ENCODE measurements around the gene GIPC1. TPM values are rescaled to one million over a fixed set of nuclear protein-coding genes. Genes with fewer than 3 reads are reported as not detected.
A peak's percentile ranks its signal among the peaks of the same experiment; 100 is the strongest.

Gene GIPC1
- total and polyA plus RNA-seq, 9 of the 15 experiments (the other 6 are each of a cell fraction or from before 2014, with no cell fraction given), result 0.49 to 54.7 (median 24.8) TPM

DNA sequence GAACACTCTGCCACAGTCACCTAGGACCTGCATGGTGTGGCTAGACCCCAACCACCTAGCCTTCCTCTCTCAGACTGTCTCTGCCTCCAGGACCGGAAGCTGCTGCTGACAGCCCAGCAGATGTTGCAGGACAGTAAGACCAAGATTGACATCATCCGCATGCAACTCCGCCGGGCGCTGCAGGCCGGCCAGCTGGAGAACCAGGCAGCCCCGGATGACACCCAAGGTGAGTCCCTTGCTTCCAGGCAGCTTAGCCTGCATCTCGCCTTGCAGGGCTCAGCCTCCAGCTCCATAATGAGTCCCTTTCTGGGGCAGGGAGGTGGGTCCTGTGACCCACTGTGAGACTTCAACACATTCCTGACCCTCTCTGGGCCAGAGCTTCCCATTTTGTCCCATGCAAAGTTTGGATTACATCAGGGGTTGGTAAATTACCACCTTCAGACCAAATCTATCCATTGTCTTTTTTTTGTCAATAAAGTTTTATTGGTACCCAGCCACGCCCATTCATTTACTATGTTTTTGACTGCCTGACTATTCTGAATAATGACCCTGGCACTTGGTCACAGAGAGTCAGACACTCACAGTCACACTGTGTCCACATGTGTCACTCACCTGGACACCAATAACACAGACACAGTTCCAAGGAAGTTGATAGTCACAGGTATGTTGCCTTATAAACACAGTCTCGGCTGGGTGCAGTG is 49.4 kb downstream of the GIPC1 start:
- no peak overlapping the region for H3K4me3 ChIP-seq
- no peak for DNase-seq (ENCODE audit: extremely low read depth in 1 of 4, low spot score in 3 of 4)
- no peak overlapping the region for H3K4me2 ChIP-seq (ENCODE audit: insufficient read depth, low read length)
- peaks cover 85% of the 10 kb centered on the region for H3K36me3 ChIP-seq (ENCODE audit: control insufficient read depth, insufficient read depth, low read length)
- WGBS (ENCODE audit: insufficient coverage, low coverage, missing lambda C conversion rate), result 93% methylated on average over 10 of the region's 10 CpGs
- no peak overlapping the region for H2AFZ ChIP-seq (ENCODE audit: low read depth, low read length)
- H3K9me3 ChIP-seq (replicated peaks; ENCODE audit: control insufficient read depth, insufficient read depth, low read depth, low read length), result no peaks in the 10 kb centered on the region; the same call in 1 of the 2 replicates
- ATAC-seq, result no peak
- BruUV-seq (replicated peaks), result no TSS peak
- peaks cover 6 to 18% of the 10 kb centered on the region in 2 experiments; a peak in 4 of 5 replicates for H3K4me1 ChIP-seq (replicated peaks in 1 of 2; ENCODE audit: control insufficient read depth in 2 of 2, insufficient read depth in 2 of 2, low read length in 2 of 2)
- intact Hi-C loops (cut with micrococcal nuclease), result no loop called here
- no peak for TF ChIP-seq HNRNPH1 (optimal IDR thresholded peaks at IDR 0.05; ENCODE audit: low read depth, low read length)
- TF ChIP-seq NR3C1 (CRISPR knock-in tag; IDR thresholded peaks at IDR 0.05), result no peak
- TF ChIP-seq, protein P1, sequence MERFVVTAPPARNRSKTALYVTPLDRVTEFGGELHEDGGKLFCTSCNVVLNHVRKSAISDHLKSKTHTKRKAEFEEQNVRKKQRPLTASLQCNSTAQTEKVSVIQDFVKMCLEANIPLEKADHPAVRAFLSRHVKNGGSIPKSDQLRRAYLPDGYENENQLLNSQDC (CRISPR knock-in tag; IDR thresholded peaks at IDR 0.05), result no peak
- TF ChIP-seq, protein P2, sequence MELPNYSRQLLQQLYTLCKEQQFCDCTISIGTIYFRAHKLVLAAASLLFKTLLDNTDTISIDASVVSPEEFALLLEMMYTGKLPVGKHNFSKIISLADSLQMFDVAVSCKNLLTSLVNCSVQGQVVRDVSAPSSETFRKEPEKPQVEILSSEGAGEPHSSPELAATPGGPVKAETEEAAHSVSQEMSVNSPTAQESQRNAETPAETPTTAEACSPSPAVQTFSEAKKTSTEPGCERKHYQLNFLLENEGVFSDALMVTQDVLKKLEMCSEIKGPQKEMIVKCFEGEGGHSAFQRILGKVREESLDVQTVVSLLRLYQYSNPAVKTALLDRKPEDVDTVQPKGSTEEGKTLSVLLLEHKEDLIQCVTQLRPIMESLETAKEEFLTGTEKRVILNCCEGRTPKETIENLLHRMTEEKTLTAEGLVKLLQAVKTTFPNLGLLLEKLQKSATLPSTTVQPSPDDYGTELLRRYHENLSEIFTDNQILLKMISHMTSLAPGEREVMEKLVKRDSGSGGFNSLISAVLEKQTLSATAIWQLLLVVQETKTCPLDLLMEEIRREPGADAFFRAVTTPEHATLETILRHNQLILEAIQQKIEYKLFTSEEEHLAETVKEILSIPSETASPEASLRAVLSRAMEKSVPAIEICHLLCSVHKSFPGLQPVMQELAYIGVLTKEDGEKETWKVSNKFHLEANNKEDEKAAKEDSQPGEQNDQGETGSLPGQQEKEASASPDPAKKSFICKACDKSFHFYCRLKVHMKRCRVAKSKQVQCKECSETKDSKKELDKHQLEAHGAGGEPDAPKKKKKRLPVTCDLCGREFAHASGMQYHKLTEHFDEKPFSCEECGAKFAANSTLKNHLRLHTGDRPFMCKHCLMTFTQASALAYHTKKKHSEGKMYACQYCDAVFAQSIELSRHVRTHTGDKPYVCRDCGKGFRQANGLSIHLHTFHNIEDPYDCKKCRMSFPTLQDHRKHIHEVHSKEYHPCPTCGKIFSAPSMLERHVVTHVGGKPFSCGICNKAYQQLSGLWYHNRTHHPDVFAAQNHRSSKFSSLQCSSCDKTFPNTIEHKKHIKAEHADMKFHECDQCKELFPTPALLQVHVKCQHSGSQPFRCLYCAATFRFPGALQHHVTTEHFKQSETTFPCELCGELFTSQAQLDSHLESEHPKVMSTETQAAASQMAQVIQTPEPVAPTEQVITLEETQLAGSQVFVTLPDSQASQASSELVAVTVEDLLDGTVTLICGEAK (IDR thresholded peaks at IDR 0.05), result peak; percentile 97
- TF ChIP-seq, protein P2 (CRISPR knock-in tag; IDR thresholded peaks at IDR 0.05), result peak; percentile 97
- TF ChIP-seq, protein P3, sequence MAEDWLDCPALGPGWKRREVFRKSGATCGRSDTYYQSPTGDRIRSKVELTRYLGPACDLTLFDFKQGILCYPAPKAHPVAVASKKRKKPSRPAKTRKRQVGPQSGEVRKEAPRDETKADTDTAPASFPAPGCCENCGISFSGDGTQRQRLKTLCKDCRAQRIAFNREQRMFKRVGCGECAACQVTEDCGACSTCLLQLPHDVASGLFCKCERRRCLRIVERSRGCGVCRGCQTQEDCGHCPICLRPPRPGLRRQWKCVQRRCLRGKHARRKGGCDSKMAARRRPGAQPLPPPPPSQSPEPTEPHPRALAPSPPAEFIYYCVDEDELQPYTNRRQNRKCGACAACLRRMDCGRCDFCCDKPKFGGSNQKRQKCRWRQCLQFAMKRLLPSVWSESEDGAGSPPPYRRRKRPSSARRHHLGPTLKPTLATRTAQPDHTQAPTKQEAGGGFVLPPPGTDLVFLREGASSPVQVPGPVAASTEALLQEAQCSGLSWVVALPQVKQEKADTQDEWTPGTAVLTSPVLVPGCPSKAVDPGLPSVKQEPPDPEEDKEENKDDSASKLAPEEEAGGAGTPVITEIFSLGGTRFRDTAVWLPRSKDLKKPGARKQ (CRISPR knock-in tag; IDR thresholded peaks at IDR 0.05), result no peak
- TF ChIP-seq ZC3H11A (IDR thresholded peaks at IDR 0.05; ENCODE audit: low read depth, low read length), result no peak
- TF ChIP-seq, protein P4, sequence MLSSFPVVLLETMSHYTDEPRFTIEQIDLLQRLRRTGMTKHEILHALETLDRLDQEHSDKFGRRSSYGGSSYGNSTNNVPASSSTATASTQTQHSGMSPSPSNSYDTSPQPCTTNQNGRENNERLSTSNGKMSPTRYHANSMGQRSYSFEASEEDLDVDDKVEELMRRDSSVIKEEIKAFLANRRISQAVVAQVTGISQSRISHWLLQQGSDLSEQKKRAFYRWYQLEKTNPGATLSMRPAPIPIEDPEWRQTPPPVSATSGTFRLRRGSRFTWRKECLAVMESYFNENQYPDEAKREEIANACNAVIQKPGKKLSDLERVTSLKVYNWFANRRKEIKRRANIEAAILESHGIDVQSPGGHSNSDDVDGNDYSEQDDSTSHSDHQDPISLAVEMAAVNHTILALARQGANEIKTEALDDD (IDR thresholded peaks at IDR 0.05), result no peak
- in situ Hi-C loops (cut with MboI), result no loop called here
- CTCF ChIA-PET (ENCODE audit: low intra/inter-chr PET ratio), result no interaction called here
- H3K27me3 ChIP-seq (ENCODE audit: control insufficient read depth in 2 of 2, insufficient read depth in 2 of 2, low read length in 2 of 2), result no peaks in the 10 kb centered on the region
- H3K79me2 ChIP-seq (ENCODE audit: control insufficient read depth, insufficient read depth, low read length), result peaks cover 10% of the 10 kb centered on the region; the same call in 1 of the 3 replicates
- FAIRE-seq, result no peak
- no peak overlapping the region for H3K9ac ChIP-seq (ENCODE audit: insufficient read depth in 1 of 2, low read depth in 2 of 2, low read length in 2 of 2)
- H4K20me1 ChIP-seq (replicated peaks; ENCODE audit: control insufficient read depth, insufficient read depth, low read length), result 0 out of 2 replicates have a peak, but pooled peaks cover 3% of the 10 kb centered on the region
- POLR2A ChIA-PET, result interaction anchor here (0.6 to 1.2 kb wide), 3 partner anchors 16 to 543 kb away, joined by 3 read pairs; no protein-coding TSS in a partner anchor
- H3K9me1 ChIP-seq (ENCODE audit: control insufficient read depth, insufficient read depth, low read length), result peaks cover 2% of the 10 kb centered on the region
- no peak overlapping the region for H3K27ac ChIP-seq (ENCODE audit: extremely low read depth, low read depth, low read length)

Data from K562 (cell line).